ENCODE measurements around the gene TINAGL1. TPM values are rescaled to one million over a fixed set of nuclear protein-coding genes. Genes with fewer than 3 reads are reported as not detected.
A peak's percentile ranks its signal among the peaks of the same experiment; 100 is the strongest.

TINAGL1 gene, protein sequence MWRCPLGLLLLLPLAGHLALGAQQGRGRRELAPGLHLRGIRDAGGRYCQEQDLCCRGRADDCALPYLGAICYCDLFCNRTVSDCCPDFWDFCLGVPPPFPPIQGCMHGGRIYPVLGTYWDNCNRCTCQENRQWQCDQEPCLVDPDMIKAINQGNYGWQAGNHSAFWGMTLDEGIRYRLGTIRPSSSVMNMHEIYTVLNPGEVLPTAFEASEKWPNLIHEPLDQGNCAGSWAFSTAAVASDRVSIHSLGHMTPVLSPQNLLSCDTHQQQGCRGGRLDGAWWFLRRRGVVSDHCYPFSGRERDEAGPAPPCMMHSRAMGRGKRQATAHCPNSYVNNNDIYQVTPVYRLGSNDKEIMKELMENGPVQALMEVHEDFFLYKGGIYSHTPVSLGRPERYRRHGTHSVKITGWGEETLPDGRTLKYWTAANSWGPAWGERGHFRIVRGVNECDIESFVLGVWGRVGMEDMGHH
- total RNA-seq (2021) = 162 and 191 TPM in 2 replicates
- percentile 92 among the genes with signal in this experiment for Bru-seq, nascent RNA
- BruChase-seq, experiment 1, labeled RNA remaining after a 2-hour chase = percentile 94 among the genes with signal in this experiment
- BruChase-seq, experiment 2, labeled RNA remaining after a 6-hour chase = percentile 95 among the genes with signal in this experiment
- long read RNA-seq, transcript TINAGL1-201 (12 exons, 2,187 nt) = major isoform, 353 of 452 reads
- long read RNA-seq, partial matches to known transcripts = 25 of 452 reads
- long read RNA-seq, other reads (novel, unspliced or antisense) = 74 of 452 reads

GRCh38 chr1:31576201-31576669, at the start of gene TINAGL1:
Gene TINAGL1, plus strand, starts transcription at chr1:31576515. Its CDS starts 634 bp downstream, at chr1:31577149.
- H3K79me2 ChIP-seq (ENCODE audit: low read depth) = peaks cover 66% of the 10 kb centered on the region

GRCh38 chr1:31529999-31530684, 46.2 kb upstream of the TINAGL1 start:
- H3K27me3 ChIP-seq (ENCODE audit: insufficient read depth, low read depth) = no peaks in the 10 kb centered on the region
- no peaks in the 10 kb centered on the region for H3K79me2 ChIP-seq (ENCODE audit: low read depth)
- H3K36me3 ChIP-seq (ENCODE audit: low read depth) = no peaks in the 10 kb centered on the region
- BruUV-seq (replicated peaks) = no TSS peak
- no peak overlapping the region for H2AFZ ChIP-seq
- 0 out of 2 replicates have a peak, but pooled peaks cover 3% of the 10 kb centered on the region for H3K9me3 ChIP-seq (ENCODE audit: insufficient read depth, low read depth)
- intact Hi-C loops (cut with micrococcal nuclease; ENCODE audit: unreplicated experiment) = no loop called here
- POLR2A ChIA-PET (ENCODE audit: unreplicated experiment) = interaction anchor here (0.6 kb wide), 1 partner anchor 397 kb away, joined by 4 read pairs; no protein-coding TSS in a partner anchor
- no peak for DNase-seq
- no peaks in the 10 kb centered on the region for H4K20me1 ChIP-seq (ENCODE audit: insufficient read depth)
- TF ChIP-seq CTCF (conservative IDR thresholded peaks at IDR 0.05) = no peak
- no peak for TF ChIP-seq EZH2 (IDR thresholded peaks at IDR 0.05; ENCODE audit: low read depth)
- no peak overlapping the region for H3K4me2 ChIP-seq
- peaks cover 16% of the 10 kb centered on the region for H3K4me1 ChIP-seq (replicated peaks; ENCODE audit: insufficient read depth)
- no peaks in the 10 kb centered on the region for H3K9me2 ChIP-seq (ENCODE audit: insufficient read depth)
- peaks cover 11% of the 10 kb centered on the region; the same call in 1 of the 2 replicates for H3F3A ChIP-seq (ENCODE audit: insufficient read depth, low read depth)
- no peak overlapping the region for H3K4me3 ChIP-seq
- CTCF ChIA-PET = no interaction called here
- no peak overlapping the region for H3K27ac ChIP-seq

More at GRCh38 chr1:31576201-31576669, at the start of gene TINAGL1:
- Histone ChIP-seq H3K4me1 (replicated peaks; ENCODE audit: insufficient read depth) (peaks cover 72% of the 10 kb centered on the region), H3K4me3 (peak within 1 kb of the TSS; percentile 70), H3F3A (ENCODE audit: insufficient read depth, low read depth) (peaks cover 78% of the 10 kb centered on the region), H3K9me3 (ENCODE audit: insufficient read depth, low read depth) (no peaks in the 10 kb centered on the region), H3K27ac (peak within 1 kb of the TSS; percentile 91), H3K4me2 (peak within 1 kb of the TSS; percentile 90), H3K9me2 (ENCODE audit: insufficient read depth) (no peaks in the 10 kb centered on the region), H3K36me3 (ENCODE audit: low read depth) (peaks cover 31% of the 10 kb centered on the region), H2AFZ (no peak within 1 kb of the TSS), H3K27me3 (ENCODE audit: insufficient read depth, low read depth) (no peaks in the 10 kb centered on the region), H4K20me1 (ENCODE audit: insufficient read depth) (peaks cover 18% of the 10 kb centered on the region)
- ChIA-PET CTCF (no interaction called here), POLR2A (ENCODE audit: unreplicated experiment) (no interaction called here)
- peak; percentile 89 to 98 for DNase-seq
- TF ChIP-seq CTCF (conservative IDR thresholded peaks at IDR 0.05) = no peak
- no peak for TF ChIP-seq EZH2 (IDR thresholded peaks at IDR 0.05; ENCODE audit: low read depth)
- no TSS peak for BruUV-seq (replicated peaks)
- intact Hi-C loops (cut with micrococcal nuclease; ENCODE audit: unreplicated experiment) = loop anchor here (1.0 to 10.0 kb wide), 3 partner anchors 8 to 359 kb away; partner anchors contain the start of gene PTP4A2
